Thoracic aorta (tissue), 2 donors: ENCODE measurements around the gene DAB2IP. TPM values are rescaled to one million over a fixed set of nuclear protein-coding genes. Genes with fewer than 3 reads are reported as not detected.

ENCODE experiments used
- ATAC-seq: fragments of 150-250 bp; one replicate; pipeline ENCODE4 v1.8.0; 2017; ENCODE audit warnings: low read depth; ENCODE audit not compliant: insufficient number of reproducible peaks, low FRiP score
- DNase-seq: peaks from one replicate; pipeline ENCODE4 v3.0.0-alpha.2; 2020; ENCODE audit warnings: low spot score
- H3K27ac ChIP-seq, 2 donors: fragments of 200-600 bp; sonication (generic); 1 replicate in 1 of 2; 2 replicates in 1 of 2; pipeline ENCODE4 v1.5.1; 2016; ENCODE audit warnings: mild to moderate bottlenecking in 2 of 2, moderate library complexity in 2 of 2
- H3K27me3 ChIP-seq: fragments of 200-600 bp; sonication (generic); replicated peaks from 2 replicates; pipeline ENCODE4 v1.6.0; 2016; ENCODE audit warnings: mild to moderate bottlenecking; ENCODE audit not compliant: insufficient read depth
- H3K36me3 ChIP-seq: fragments of 200-600 bp; sonication (generic); one replicate; pipeline ENCODE4 v1.5.1; 2016
- H3K4me1 ChIP-seq, 2 donors: fragments of 200-600 bp; sonication (generic); 1 replicate in 1 of 2; 2 replicates in 1 of 2; pipeline versions ENCODE4 v1.5.1 to v1.6.0; 2016; ENCODE audit warnings: low read depth in 2 of 2, mild to moderate bottlenecking in 1 of 2; ENCODE audit not compliant: control insufficient read depth in 1 of 2
- H3K4me3 ChIP-seq: fragments of 200-600 bp; sonication (generic); 2 replicates; pipeline ENCODE4 v1.5.1; 2016; ENCODE audit warnings: mild to moderate bottlenecking
- H3K9me3 ChIP-seq: fragments of 200-600 bp; sonication (generic); 2 replicates; pipeline ENCODE4 v1.5.1; 2016
- CTCF ChIP-seq: fragments of 200-600 bp; sonication (generic); IDR thresholded peaks from one replicate; pipeline ENCODE4 v1.5.1; 2019; ENCODE audit warnings: antibody characterized with exemption
- total RNA-seq, 2 donors: library from RNA; depleted of rRNA; stranded (reverse); fragments of >200 nt; gene quantifications; one replicate each; pipeline versions ENCODE4 v1.1.0 to v1.2.3, GENCODE V29; 2016

The DAB2IP gene
- total RNA-seq, 2 donors from 2014 or later = 87.4 to 104 TPM

GRCh38 chr9:121801579-121801978, 150.1 kb downstream of the DAB2IP start:
- Histone ChIP-seq H3K9me3 (peaks cover 5% of the 10 kb centered on the region), H3K36me3 (no peaks in the 10 kb centered on the region), H3K27me3 (no peaks in the 10 kb centered on the region), H3K27ac (no peak overlapping the region), H3K4me3 (no peak overlapping the region), H3K4me1 (no peaks in the 10 kb centered on the region)
- no peak for ATAC-seq
- DNase-seq = no peak
- TF ChIP-seq CTCF = no peak

GRCh38 chr9:121802753-121803152, 151.3 kb downstream of the DAB2IP start:
- H3K27me3 ChIP-seq = no peaks in the 10 kb centered on the region
- peaks cover 5% of the 10 kb centered on the region for H3K9me3 ChIP-seq
- TF ChIP-seq CTCF = no peak
- no peak for DNase-seq
- no peaks in the 10 kb centered on the region for H3K4me1 ChIP-seq
- no peaks in the 10 kb centered on the region for H3K36me3 ChIP-seq
- H3K4me3 ChIP-seq = no peak overlapping the region
- H3K27ac ChIP-seq = no peak overlapping the region
- no peak for ATAC-seq

GRCh38 chr9:121807069-121807822, 155.8 kb downstream of the DAB2IP start:
- no peaks in the 10 kb centered on the region for H3K36me3 ChIP-seq
- no peaks in the 10 kb centered on the region for H3K27me3 ChIP-seq
- peaks cover 5% of the 10 kb centered on the region for H3K9me3 ChIP-seq
- no peak for DNase-seq
- TF ChIP-seq CTCF = no peak
- ATAC-seq = no peak
- H3K27ac ChIP-seq = no peak overlapping the region
- no peak overlapping the region for H3K4me3 ChIP-seq
- H3K4me1 ChIP-seq = no peaks in the 10 kb centered on the region

- peaks cover 5% of the 10 kb centered on the region for H3K9me3 ChIP-seq
- ATAC-seq (no peak), DNase-seq (no peak)
- H3K36me3 ChIP-seq = no peaks in the 10 kb centered on the region
- H3K4me3 ChIP-seq = no peak overlapping the region
- H3K27ac ChIP-seq = no peak overlapping the region
- H3K4me1 ChIP-seq = no peaks in the 10 kb centered on the region
- H3K27me3 ChIP-seq = no peaks in the 10 kb centered on the region
- no peak for TF ChIP-seq CTCF
Measured at GRCh38 chr9:121807823-121808278, 156.4 kb downstream of the DAB2IP start.

- no peak for ATAC-seq
- H3K27ac ChIP-seq = no peak overlapping the region
- H3K36me3 ChIP-seq = no peaks in the 10 kb centered on the region
- H3K4me3 ChIP-seq = no peak overlapping the region
- no peaks in the 10 kb centered on the region for H3K4me1 ChIP-seq
- no peak for DNase-seq
- TF ChIP-seq CTCF = no peak
- H3K27me3 ChIP-seq = no peaks in the 10 kb centered on the region
- H3K9me3 ChIP-seq = peaks cover 5% of the 10 kb centered on the region
Measured at GRCh38 chr9:121808781-121809180, 157.3 kb downstream of the DAB2IP start.
